Natural killer cell (primary cell): ENCODE results near the gene EFS. TPM values are rescaled to one million over a fixed set of nuclear protein-coding genes. Genes with fewer than 3 reads are reported as not detected.

Source experiments
- ATAC-seq, 3 donors: fragments of 150-1000 bp in 2 of 3; fragments of 200-7000 bp in 1 of 3; cut with Tn5 transposase; 1 replicate in 1 of 3; 2 replicates in 2 of 3; pipeline ENCODE4 v1.10.0; 2021; ENCODE audit warnings: mild to moderate bottlenecking in 2 of 3, moderate library complexity in 2 of 3
- DNase-seq, 2 donors: peaks; one replicate each; pipeline versions ENCODE4 v3.0.0 to v3.0.0-alpha.2; 2013 to 2021; ENCODE audit warnings: mixed read lengths in 1 of 2
- H3K27ac ChIP-seq: one replicate; pipeline ENCODE4 v1.5.1; 2013; ENCODE audit warnings: mild to moderate bottlenecking, low read length
- H3K27me3 ChIP-seq: one replicate; pipeline ENCODE4 v1.6.1; 2013; ENCODE audit warnings: low read length; ENCODE audit not compliant: control insufficient read depth, insufficient read depth
- H3K36me3 ChIP-seq: one replicate; pipeline ENCODE4 v1.6.1; 2013; ENCODE audit warnings: low read length; ENCODE audit not compliant: control insufficient read depth, insufficient read depth
- H3K4me1 ChIP-seq: one replicate; pipeline ENCODE4 v1.6.1; 2013; ENCODE audit warnings: low read length; ENCODE audit not compliant: control insufficient read depth, insufficient read depth
- H3K4me3 ChIP-seq: one replicate; pipeline ENCODE4 v1.5.1; 2013; ENCODE audit warnings: low read length
- H3K9me3 ChIP-seq: one replicate; pipeline ENCODE4 v1.6.1; 2013; ENCODE audit warnings: low read length; ENCODE audit not compliant: control insufficient read depth, insufficient read depth
- H3K27ac Mint-ChIP-seq, 2 donors: one replicate each; pipeline ENCODE4 v1.8.0; 2022; ENCODE audit warnings: mild to moderate bottlenecking in 2 of 2, mixed read lengths in 2 of 2, moderate library complexity in 1 of 2
- H3K27me3 Mint-ChIP-seq, 2 donors: one replicate each; pipeline ENCODE4 v1.8.0; 2022; ENCODE audit warnings: low read depth in 2 of 2, mixed read lengths in 2 of 2
- H3K36me3 Mint-ChIP-seq: one replicate; pipeline ENCODE4 v1.8.0; 2022; ENCODE audit warnings: mixed read lengths
- H3K4me1 Mint-ChIP-seq, 2 donors: one replicate each; pipeline ENCODE4 v1.8.0; 2022; ENCODE audit warnings: mixed read lengths in 2 of 2
- H3K4me3 Mint-ChIP-seq: one replicate; pipeline ENCODE4 v1.8.0; 2022; ENCODE audit warnings: mild to moderate bottlenecking, moderate library complexity, mixed read lengths
- H3K9me3 Mint-ChIP-seq, 2 donors: one replicate each; pipeline ENCODE4 v1.8.0; 2022; ENCODE audit warnings: mixed read lengths in 2 of 2
- WGBS: methylation state at CpG from one replicate; pipeline ENCODE4 v1.1.7; 2013; ENCODE audit warnings: missing lambda C conversion rate; ENCODE audit not compliant: insufficient coverage; 5-methylcytosine and 5-hydroxymethylcytosine counted together
- intact Hi-C: fragments of 100-400 bp; cut with micrococcal nuclease; formaldehyde crosslinking; loops from one replicate; pipeline ENCODE4 v1.14.2; 2022
- total RNA-seq, 4 donors: library from RNA; stranded (reverse); fragments of 120-200 nt in 1 of 4; gene quantifications; one replicate each; pipeline versions ENCODE4 v1.2.3 to v1.2.4, GENCODE V29; 2013 to 2022
- TF ChIP-seq, protein P1 (sequence below): fragments of 200-600 bp; IDR thresholded peaks from one replicate; pipeline ENCODE4 v1.8.0; 2022; ENCODE audit warnings: antibody characterized with exemption

EFS gene
- total RNA-seq, 3 donors from 2014 or later (not counting 1 experiment from before 2014, with no cell fraction given): not detected

DNA sequence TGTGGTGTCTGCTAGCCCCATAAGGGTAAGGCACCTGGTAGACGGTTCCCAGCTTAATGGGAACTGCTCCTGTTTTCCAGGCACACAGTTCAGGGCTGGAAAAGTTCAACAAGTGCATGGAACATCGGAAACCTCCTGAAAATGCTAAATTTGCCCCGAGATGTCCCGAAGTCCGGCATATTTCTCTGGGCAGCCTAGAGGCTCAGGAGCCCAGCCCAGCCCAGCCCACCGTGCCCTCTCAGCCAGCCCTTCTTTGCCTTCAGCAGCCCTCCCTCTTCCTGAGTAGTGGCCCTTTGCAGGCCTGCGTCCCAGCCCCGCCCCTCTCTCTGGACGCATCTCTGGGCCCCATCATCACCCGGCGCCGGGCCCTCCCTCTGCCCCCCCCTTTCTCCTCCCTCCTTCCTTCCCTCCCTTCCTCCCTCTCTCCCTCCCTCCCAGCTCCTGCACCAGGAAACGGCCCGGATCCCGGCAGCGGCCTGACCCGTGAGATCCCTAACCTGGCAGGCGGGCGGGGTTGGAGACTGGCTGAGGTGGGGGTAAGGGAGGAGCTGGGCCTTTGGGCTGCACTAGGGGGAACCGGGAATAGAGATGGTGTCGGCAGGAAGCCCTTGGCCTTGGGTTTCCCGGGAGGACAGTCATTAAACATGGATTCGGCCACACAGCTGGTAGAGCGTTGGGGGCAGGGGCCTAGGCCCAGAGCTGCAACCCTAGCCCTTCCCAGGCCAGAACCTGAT is 58.4 kb downstream of the EFS start, which contains the start of gene BCL2L2:
Gene BCL2L2, plus strand, starts transcription at position 422 of the 734 bp plus-strand sequence. CDS start 935 bp downstream, outside the sequence.
- H3K36me3 ChIP-seq: no peaks in the 10 kb centered on the region
- H3K27ac Mint-ChIP-seq: peak within 1 kb of the TSS; percentile 91 to 94
- H3K27ac ChIP-seq: peak within 1 kb of the TSS; percentile 82
- peaks cover 21 to 50% of the 10 kb centered on the region in 2 donors for H3K4me1 Mint-ChIP-seq
- H3K27me3 Mint-ChIP-seq: no peaks in the 10 kb centered on the region
- peaks cover 35% of the 10 kb centered on the region for H3K4me1 ChIP-seq
- TF ChIP-seq, protein P1, sequence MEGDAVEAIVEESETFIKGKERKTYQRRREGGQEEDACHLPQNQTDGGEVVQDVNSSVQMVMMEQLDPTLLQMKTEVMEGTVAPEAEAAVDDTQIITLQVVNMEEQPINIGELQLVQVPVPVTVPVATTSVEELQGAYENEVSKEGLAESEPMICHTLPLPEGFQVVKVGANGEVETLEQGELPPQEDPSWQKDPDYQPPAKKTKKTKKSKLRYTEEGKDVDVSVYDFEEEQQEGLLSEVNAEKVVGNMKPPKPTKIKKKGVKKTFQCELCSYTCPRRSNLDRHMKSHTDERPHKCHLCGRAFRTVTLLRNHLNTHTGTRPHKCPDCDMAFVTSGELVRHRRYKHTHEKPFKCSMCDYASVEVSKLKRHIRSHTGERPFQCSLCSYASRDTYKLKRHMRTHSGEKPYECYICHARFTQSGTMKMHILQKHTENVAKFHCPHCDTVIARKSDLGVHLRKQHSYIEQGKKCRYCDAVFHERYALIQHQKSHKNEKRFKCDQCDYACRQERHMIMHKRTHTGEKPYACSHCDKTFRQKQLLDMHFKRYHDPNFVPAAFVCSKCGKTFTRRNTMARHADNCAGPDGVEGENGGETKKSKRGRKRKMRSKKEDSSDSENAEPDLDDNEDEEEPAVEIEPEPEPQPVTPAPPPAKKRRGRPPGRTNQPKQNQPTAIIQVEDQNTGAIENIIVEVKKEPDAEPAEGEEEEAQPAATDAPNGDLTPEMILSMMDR: no peak
- DNase-seq (peak in 1 of 2 donors; percentile 57), ATAC-seq (peak; percentile 29 to 46 (median 35))
- H3K9me3 ChIP-seq: no peaks in the 10 kb centered on the region
- intact Hi-C loops: loop anchor here (10.0 kb wide), 1 partner anchor 212 kb away; the partner anchor contains the start of genes ACIN1 and C14orf119
- peak within 1 kb of the TSS; percentile 90 for H3K4me3 Mint-ChIP-seq
- no peaks in the 10 kb centered on the region for H3K9me3 Mint-ChIP-seq
- peak within 1 kb of the TSS; percentile 49 for H3K4me3 ChIP-seq
- WGBS: 6% methylated on average over 24 of the region's 24 CpGs
- H3K36me3 Mint-ChIP-seq: no peaks in the 10 kb centered on the region
- H3K27me3 ChIP-seq: no peaks in the 10 kb centered on the region

Other genes starting within 250 kb of the EFS start
- not detected for gene CEBPE, start 245.9 kb downstream of the EFS start, total RNA-seq
- 1 to 10 TPM in 2 of 3 donors, under 1 TPM in 1; 0.42 to 1.2 (median 1.0) TPM for gene SLC7A8, start 181.5 kb downstream of the EFS start, total RNA-seq
- gene RNF212B, start 127.2 kb downstream of the EFS start, total RNA-seq: not detected
- 10 to 100 TPM in 1 of 3 donors, 1 to 10 TPM in 2; 5.1 to 10.1 (median 7.0) TPM for gene HOMEZ, start 79.0 kb downstream of the EFS start, total RNA-seq
- gene PPP1R3E, start 62.3 kb downstream of the EFS start, total RNA-seq: 10 to 100 TPM; 13.2 to 27.8 (median 25.1) TPM
- gene BCL2L2, start 58.3 kb downstream of the EFS start, total RNA-seq: 10 to 100 TPM; 13.8 to 25.3 (median 14.4) TPM
- gene PABPN1, start 43.7 kb downstream of the EFS start, total RNA-seq: 100 to 1,000 TPM; 226 to 261 (median 238) TPM
- gene SLC22A17, start 12.3 kb downstream of the EFS start, total RNA-seq: under 1 TPM in 2 of 3 donors, not detected in 1; 0.28 to 1.00 TPM
- not detected for gene IL25, start 7.6 kb upstream of the EFS start, total RNA-seq
- 1 to 10 TPM in 2 of 3 donors, not detected in 1; 2.9 to 4.5 TPM for gene CMTM5, start 11.9 kb upstream of the EFS start, total RNA-seq
- gene MYH6, start 43.1 kb upstream of the EFS start, total RNA-seq: not detected
- gene MYH7, start 70.5 kb upstream of the EFS start, total RNA-seq: not detected
- 100 to 1,000 TPM; 110 to 136 (median 126) TPM for gene NGDN, start 104.5 kb upstream of the EFS start, total RNA-seq
- under 1 TPM; 0.07 to 0.72 (median 0.45) TPM for gene ZFHX2, start 186.6 kb upstream of the EFS start, total RNA-seq
- gene THTPA, start 191.1 kb upstream of the EFS start, total RNA-seq: 10 to 100 TPM; 16.5 to 19.3 (median 19.1) TPM
- gene AP1G2, start 202.6 kb upstream of the EFS start, total RNA-seq: 100 to 1,000 TPM; 219 to 296 (median 259) TPM
- under 1 TPM in 1 of 3 donors, not detected in 2; 0.25 TPM for gene JPH4, start 213.6 kb upstream of the EFS start, total RNA-seq